T47D (cell line): Measurements from ENCODE around the gene ARHGEF1.
A peak's percentile ranks its signal among the peaks of the same experiment; 100 is the strongest.

ENCODE experiments used
- DNase-seq, 2 experiments: peaks; one replicate each; pipeline versions ENCODE4 v3.0.0 to v3.0.0-alpha.2; 2011 to 2012; ENCODE audit warnings: low read depth in 1 of 2, low spot score in 1 of 2
- JUND ChIP-seq: IDR thresholded peaks from 2 replicates; pipeline ENCODE4 v1.6.1; 2012; ENCODE audit warnings: low read depth
- in situ Hi-C: cut with HindIII; loops from 2 replicates; pipeline ENCODE4 v1.10.0; 2016; ENCODE audit warnings: low sequenced_read_pairs, low pct_unique_long_range_greater_than_20kb

Gene ARHGEF1

DNA sequence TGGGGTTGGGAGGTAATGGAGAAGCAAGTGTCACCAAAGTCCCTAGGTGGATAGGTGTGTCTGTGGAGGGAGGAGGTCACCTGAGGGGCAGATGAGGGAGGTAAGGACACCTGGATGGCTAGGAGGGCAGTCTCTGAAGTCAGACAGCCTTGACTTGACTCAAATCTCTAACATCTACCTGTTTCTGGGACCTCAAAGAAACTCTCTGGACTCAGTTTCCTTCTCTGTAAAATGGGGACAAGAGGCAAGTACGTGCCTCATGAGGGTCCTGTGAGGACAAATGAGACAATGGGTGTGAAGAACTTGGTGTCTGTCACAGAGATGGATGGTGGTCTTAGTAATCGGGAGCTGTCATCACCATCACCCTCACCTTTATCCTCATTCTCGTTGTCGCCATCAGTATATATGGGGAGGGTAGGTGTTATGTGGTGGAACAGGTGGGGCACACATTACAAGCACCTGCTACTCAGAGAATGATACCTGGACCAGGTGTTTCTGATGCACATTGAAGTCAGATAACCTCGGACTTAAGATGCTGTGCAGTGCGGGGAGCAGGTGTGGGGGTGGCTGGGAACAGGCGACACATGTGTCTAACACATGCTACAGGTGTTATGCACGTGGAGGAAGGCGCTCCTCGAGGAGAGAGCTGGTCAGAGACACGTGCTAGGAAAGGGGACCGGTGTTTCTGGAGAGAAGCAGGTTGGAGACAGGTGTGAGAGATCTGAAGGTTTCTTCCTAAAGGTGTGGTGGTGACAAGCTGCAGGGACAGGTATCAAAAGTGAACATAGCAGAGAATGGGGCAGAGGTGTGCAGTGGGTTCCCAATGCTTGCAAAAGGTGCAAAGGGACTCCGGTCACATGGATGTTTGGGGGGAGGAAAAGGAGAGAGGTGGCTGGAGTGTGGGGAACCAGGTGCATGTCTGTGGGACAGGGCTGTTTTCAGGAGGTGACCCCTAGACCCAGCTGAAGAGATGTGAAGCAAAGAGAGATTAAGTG is 41.5 kb downstream of the ARHGEF1 start:
- no peak for DNase-seq
- in situ Hi-C loops: no loop called here
- no peak for TF ChIP-seq JUND

DNA sequence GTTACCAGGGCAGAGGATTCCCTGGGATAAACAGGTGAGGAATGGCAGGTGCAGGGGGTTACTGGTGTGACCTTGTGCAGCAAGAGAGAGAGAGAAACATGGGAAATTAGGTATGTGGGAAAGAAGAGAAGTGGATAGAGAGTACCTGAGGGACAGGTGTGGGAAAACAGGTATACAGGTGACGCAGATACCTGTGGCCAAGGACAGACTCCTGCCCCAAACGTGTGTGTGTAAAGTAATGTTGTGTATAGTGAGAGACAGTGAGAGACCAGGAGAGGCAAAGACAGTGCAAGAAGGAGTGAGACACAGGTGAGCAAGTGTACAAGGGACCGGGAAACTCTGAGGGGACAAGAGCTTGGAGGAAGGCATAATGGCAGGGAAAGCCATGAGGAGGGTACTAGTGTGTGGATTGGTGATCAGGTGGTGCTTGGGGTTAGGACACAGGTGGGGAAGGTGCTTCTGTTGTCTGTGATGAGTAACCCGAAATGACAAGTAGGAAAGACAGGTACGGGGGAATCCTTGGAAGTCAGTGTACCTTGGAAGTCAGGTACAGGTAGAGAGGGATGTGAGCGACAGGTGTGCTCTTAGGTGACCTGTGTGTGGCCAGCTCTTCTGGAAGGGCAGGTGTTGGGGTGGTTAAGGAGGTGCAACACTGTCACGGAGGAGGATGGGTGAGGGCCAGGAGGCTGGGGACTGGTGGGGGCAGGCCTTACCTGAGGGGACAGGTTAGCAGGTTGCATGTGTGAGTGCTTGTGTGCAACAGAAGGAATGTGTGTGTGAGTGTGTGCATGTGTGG is 42.4 kb downstream of the ARHGEF1 start:
- in situ Hi-C loops: no loop called here
- DNase-seq: no peak
- no peak for TF ChIP-seq JUND

DNA sequence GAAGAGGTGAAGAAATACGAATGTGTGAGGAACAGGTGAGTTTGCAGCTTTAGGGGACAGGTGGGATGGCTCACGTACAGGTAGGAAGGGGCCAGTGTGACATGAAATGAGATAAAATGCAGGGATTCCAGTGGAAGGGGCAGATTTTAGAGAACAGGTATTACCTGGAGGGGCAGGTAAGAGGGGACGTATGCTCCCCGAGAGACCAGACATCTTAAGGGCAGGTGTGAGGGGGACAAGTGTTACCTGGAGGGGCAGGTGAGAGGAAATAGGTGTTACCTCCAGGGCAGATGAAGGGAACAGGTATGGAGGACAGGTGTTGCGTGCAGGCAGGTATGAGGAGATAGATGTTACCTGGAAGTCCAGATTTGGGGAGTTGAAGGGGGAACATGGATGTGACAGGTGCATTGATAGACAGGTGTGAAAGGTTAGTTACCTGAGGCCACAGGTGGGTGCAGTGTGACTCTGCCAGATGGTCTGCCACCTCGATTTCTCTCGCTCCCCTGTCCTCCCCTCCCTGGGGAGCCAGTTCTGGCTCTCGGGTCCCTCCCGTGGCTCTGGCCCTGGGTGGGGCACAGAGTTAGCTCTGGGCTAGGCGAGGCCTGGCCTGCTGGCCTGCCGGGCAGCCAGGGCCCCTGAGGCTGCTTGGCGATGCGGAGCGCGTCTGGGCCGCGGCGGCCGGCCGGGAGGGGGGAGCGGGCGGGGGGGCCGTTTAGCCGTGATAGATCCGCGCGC is 43.2 kb downstream of the ARHGEF1 start:
- no peak for DNase-seq
- no peak for TF ChIP-seq JUND
- in situ Hi-C loops: no loop called here

DNA sequence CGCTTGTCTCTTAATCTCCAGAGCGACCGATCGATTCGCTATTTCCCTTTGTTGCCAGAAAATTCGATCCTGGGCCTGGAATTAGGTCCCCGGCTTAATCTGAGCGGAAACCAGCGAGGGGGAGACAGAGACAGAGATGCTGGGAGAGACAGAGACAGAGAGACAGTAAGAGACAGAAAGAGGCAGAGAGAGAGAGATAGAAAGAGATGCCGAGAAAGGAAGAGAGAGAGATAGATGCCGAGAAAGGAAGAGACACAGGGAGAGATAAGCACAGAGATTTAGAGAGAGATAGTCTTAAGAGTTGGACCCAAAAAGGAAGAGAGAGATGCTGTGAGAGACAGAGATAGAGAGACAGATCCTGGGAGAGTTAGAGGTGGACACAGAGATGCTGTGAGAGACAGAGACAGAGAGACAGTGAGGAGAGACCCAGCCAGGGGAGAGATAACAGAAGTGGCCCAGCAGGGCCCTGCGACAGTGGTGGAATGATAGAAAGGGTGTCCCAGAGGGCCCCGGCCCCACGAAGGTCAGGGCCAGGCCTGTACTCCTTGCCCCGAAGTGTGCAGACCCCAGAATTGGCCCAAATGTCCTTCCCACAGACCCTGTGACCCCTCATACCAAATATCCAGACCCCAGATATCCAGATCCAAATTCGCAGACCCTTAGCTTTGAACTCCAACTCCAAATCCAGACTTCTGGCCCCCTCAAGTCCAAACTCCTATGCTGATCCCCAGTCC is 43.9 kb downstream of the ARHGEF1 start:
- in situ Hi-C loops: no loop called here
- DNase-seq: no peak
- no peak for TF ChIP-seq JUND

DNA sequence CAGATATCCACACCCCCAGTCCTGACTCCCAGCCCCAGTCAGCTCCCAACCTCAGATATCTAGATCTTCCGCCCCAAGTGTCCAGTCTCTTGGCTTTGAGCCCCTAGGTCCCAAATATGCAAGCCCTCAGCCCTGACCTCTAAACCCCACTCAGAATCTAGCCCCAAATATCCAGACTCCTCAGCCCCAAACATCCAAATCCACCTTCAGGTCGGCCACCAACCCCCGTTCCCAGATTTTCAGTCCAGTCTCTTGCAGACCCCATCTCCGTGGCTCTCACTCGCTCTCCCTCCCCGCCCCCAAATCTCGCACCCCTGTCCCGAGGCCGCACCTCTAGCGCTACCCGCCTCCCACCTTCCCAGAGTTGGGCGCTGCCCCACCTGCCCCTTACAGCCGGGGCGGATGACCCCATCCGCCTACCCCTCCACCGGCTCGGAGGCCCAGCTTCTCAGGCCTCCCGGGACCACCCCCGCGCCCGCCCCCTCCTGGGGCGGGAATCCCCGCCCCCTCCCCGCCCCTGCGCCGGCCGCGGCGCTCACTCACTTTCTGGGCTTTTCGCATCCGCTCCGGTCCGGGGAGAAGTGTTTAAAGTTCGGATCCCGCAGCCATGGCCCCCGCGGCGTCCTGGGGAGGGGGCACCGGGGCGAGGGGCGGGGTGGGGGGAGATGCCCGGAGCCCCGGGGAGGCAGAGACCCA is 44.7 kb downstream of the ARHGEF1 start:
- TF ChIP-seq JUND: no peak
- DNase-seq: no peak
- in situ Hi-C loops: no loop called here

DNA sequence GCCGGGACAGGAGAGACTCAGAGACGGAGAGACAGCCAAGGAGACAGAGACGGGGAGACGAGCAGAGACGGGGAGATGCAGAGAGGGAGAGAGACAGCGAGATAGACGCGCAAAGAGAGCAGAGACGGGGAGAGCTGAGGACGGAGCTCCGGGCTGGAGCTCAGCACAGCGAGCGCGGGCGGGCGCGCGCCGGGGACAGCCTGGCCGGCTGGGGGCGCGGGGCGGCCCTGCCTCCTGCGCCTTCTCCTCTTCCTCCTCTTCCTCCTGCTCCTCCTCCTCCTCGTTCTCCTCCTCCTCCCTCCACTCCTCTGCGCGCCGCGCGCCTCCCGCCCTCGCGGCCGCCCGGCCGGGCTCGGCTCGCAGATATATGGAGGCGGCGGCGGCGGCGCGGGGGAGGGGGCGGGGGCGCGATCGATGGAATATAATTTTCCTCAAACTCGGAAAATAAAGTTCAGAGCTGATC is 45.3 kb downstream of the ARHGEF1 start, which contains the start of gene ERFL:
Gene ERFL, minus strand, starts transcription at position 229 of the 463 bp plus-strand sequence. CDS start 15,530 bp downstream, outside the sequence.
- DNase-seq: peak; percentile 41 to 45

DNA sequence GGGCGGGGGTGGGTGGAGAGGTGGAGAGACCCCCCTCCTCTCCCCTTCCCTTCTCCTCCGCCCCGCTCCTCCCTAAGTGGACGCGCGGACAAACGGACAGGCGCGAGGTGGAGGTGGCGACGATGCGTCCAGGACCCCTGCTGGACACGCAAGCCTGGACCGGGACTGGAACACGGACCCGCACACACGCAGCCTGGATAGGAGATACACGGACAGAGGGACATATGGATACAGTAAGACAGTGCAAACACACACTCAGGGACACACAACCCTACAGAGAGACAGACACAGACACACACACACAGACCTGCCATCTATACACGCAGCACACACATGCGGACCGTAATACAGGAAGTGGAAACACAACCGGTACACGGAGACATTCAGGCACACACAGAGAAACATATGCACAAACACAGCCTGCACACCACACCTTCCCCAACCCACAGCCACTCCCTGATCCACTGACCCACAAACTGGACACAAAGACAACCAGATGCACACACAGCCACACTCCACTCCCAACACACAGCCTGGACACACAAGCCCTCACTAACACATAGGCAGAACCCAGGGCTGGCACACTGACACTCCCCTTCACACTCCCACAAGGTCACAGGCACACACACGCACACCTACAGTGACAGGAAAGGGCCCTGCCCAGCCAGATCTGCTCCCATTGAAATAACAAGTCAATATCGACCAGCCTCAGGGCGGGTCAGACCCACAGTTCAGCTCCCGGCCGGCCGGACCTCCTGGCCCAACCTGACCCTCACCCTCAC is 46.0 kb downstream of the ARHGEF1 start:
- no peak for TF ChIP-seq JUND
- in situ Hi-C loops: no loop called here
- DNase-seq: no peak

More for the DNA sequence above, 45.3 kb downstream of the ARHGEF1 start, which contains the start of gene ERFL:
- in situ Hi-C loops: no loop called here
- TF ChIP-seq JUND: no peak

DNA sequence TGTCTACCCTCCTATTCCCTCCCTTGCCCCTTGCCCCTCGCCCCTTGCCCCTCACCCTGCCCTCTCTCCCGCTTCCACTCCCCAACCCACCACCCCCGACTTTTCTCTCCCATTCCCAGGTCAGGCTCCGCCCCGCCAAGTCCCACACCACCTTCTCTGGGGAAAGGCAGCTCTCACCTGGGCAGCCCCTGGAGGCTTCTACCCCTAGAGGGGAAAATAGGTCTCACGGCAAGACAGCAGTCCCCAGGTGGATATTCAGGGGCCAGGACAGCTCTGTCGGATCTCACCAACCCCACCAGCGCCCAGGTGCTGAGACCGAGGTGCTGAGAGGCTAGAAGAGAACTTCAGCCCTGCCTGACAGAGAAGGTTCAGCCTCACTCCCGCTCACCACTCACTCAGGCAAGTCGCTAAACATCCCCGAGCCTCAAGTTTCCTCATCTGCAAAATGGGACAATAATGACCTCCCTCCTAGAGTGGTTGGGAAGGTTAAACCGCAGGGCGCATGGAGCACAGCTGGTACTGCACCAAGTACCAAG is 46.6 kb downstream of the ARHGEF1 start:
- in situ Hi-C loops: no loop called here

DNA sequence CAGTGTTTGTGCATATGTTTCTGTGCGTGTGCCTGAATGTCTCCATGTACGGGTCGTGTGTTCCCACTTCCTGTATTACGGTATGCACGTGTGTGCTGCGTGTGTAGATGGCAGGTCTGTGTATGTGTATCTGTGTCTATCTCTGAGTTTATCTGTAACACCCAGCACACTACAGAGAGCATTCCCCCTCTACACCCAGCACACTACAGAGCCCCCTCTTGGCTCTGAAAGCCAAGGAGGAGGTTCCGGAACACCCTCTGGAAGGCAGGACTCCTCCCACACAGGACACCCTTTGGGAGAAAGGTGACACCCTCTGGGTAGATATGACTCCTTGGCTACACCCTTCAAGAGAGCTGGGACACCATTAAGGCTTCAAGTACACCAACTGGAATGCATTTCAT is 47.3 kb downstream of the ARHGEF1 start:
- no peak for TF ChIP-seq JUND
- no peak for DNase-seq
- in situ Hi-C loops: no loop called here

More for the DNA sequence above, 46.6 kb downstream of the ARHGEF1 start:
- DNase-seq: no peak
- TF ChIP-seq JUND: no peak

DNA sequence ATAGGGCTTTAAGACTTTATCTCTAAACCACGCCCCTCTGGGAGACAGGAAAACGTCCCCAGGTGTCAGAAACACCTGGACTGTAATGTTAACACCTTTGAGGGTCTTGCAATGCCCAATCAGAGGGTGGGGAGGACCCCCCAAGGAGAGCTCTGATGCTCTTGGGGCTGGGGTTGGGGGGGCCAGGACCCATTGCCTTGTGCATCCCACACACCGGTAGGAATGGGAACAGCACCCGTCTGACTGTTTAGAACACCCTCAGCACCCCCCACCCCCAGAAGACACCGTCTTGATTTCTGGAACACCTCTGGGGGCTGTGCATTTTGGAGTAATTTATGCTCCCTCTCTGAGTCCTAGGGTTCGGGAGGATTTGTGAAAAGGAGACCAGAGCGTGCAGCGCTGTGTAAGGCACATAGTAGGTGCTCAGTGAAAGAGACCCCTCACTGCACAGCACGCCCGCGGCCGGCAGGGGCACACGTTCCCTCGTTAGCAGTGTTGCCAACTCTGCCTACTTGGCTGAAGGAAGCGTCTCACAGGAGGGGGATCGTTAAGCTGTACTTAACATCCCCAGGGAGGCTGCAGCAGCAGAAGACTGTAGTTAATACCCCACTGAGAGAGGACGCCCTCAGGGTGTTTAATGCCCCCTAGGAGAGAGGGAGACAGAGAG is 48.1 kb downstream of the ARHGEF1 start:
- TF ChIP-seq JUND: no peak
- no peak for DNase-seq
- in situ Hi-C loops: no loop called here
